Activated CD8-positive, alpha-beta T cell treated with anti-CD3 and anti-CD28 coated beads, Interleukin-2, amount 10 ng/mL, durations not matched to agents 7 days and 5 days (primary cell): ENCODE measurements around the gene TMEM271. TPM values are rescaled to one million over a fixed set of nuclear protein-coding genes. Genes with fewer than 3 reads are reported as not detected.

Experiments
- ATAC-seq: fragments of 150-1000 bp; cut with Tn5 transposase; one replicate; pipeline ENCODE4 v1.10.0; 2021; ENCODE audit warnings: moderate library complexity
- CTCF ChIA-PET: fragments of 350-600 bp; sonication (Branson Sonifier 250); formaldehyde crosslinking; loops from one replicate; lab custom pipeline; 2021; ENCODE audit warnings: antibody characterized with exemption; lab: Charles Lee
- POLR2A ChIA-PET: fragments of 350-600 bp; sonication (Branson Sonifier 250); formaldehyde crosslinking; loops from one replicate; lab custom pipeline; 2021; ENCODE audit warnings: antibody characterized with exemption; lab: Charles Lee
- DNase-seq: peaks from one replicate; pipeline ENCODE4 v3.0.0-alpha.2; 2020
- H3K27ac Mint-ChIP-seq: one replicate; pipeline ENCODE4 v1.8.0; 2021; ENCODE audit warnings: mild to moderate bottlenecking, mixed read lengths
- H3K27me3 Mint-ChIP-seq: one replicate; pipeline ENCODE4 v1.8.0; 2021; ENCODE audit warnings: low read depth, mixed read lengths
- H3K36me3 Mint-ChIP-seq: one replicate; pipeline ENCODE4 v1.8.0; 2021; ENCODE audit warnings: low read depth, mixed read lengths
- H3K4me1 Mint-ChIP-seq: one replicate; pipeline ENCODE4 v1.8.0; 2021; ENCODE audit warnings: low read depth, mixed read lengths
- H3K4me3 Mint-ChIP-seq: one replicate; pipeline ENCODE4 v1.8.0; 2021; ENCODE audit warnings: mild to moderate bottlenecking, mixed read lengths
- H3K9me3 Mint-ChIP-seq: one replicate; pipeline ENCODE4 v1.8.0; 2022; ENCODE audit warnings: mixed read lengths; ENCODE audit not compliant: insufficient read depth
- total RNA-seq, 2 experiments: library from RNA; stranded (reverse); gene quantifications; one replicate each; pipeline ENCODE4 v1.2.3, GENCODE V29; 2021

The TMEM271 gene
- total RNA-seq, 2 experiments from 2014 or later = not detected

GRCh38 chr4:544386-545105 is 31.5 kb downstream of the TMEM271 start:
- H3K9me3 Mint-ChIP-seq = peaks cover 28% of the 10 kb centered on the region
- ATAC-seq (no peak), DNase-seq (no peak)
- peaks cover 10% of the 10 kb centered on the region for H3K27me3 Mint-ChIP-seq
- ChIA-PET CTCF (no interaction called here), POLR2A (no interaction called here)
- H3K27ac Mint-ChIP-seq = no peak overlapping the region
- no peak overlapping the region for H3K4me3 Mint-ChIP-seq
- H3K36me3 Mint-ChIP-seq = peaks cover 3% of the 10 kb centered on the region
- H3K4me1 Mint-ChIP-seq = no peaks in the 10 kb centered on the region

GRCh38 chr4:541271-541670 is 34.8 kb downstream of the TMEM271 start:
- DNase-seq = no peak
- Mint-ChIP-seq H3K4me1 (no peaks in the 10 kb centered on the region), H3K36me3 (peaks cover 31% of the 10 kb centered on the region), H3K27ac (no peak overlapping the region), H3K4me3 (no peak overlapping the region), H3K27me3 (peaks cover 2% of the 10 kb centered on the region), H3K9me3 (peaks cover 21% of the 10 kb centered on the region)
- CTCF ChIA-PET = no interaction called here
- POLR2A ChIA-PET = no interaction called here
- no peak for ATAC-seq

GRCh38 chr4:538542-539142 is 37.5 kb downstream of the TMEM271 start:
- Mint-ChIP-seq H3K4me3 (no peak overlapping the region), H3K36me3 (peaks cover 52% of the 10 kb centered on the region), H3K27me3 (no peaks in the 10 kb centered on the region), H3K27ac (no peak overlapping the region), H3K4me1 (no peaks in the 10 kb centered on the region), H3K9me3 (peaks cover 13% of the 10 kb centered on the region)
- ATAC-seq (no peak), DNase-seq (no peak)
- ChIA-PET CTCF (no interaction called here), POLR2A (no interaction called here)

- CTCF ChIA-PET = no interaction called here
- peaks cover 8% of the 10 kb centered on the region for H3K9me3 Mint-ChIP-seq
- no peak overlapping the region for H3K4me3 Mint-ChIP-seq
- DNase-seq = no peak
- no peaks in the 10 kb centered on the region for H3K27me3 Mint-ChIP-seq
- POLR2A ChIA-PET = no interaction called here
- no peak for ATAC-seq
- H3K4me1 Mint-ChIP-seq = no peaks in the 10 kb centered on the region
- H3K36me3 Mint-ChIP-seq = peaks cover 61% of the 10 kb centered on the region
- no peak overlapping the region for H3K27ac Mint-ChIP-seq
Observed at GRCh38 chr4:537436-538264, 38.4 kb downstream of the TMEM271 start.

- no peak for DNase-seq
- H3K27ac Mint-ChIP-seq = no peak overlapping the region
- POLR2A ChIA-PET = no interaction called here
Observed at GRCh38 chr4:536351-536972, 39.6 kb downstream of the TMEM271 start.

GRCh38 chr4:535924-536281 is 40.2 kb downstream of the TMEM271 start:
- ChIA-PET POLR2A (no interaction called here), CTCF (no interaction called here)
- no peaks in the 10 kb centered on the region for H3K4me1 Mint-ChIP-seq
- H3K4me3 Mint-ChIP-seq = no peak overlapping the region
- ATAC-seq = no peak
- peaks cover under 1% of the 10 kb centered on the region for H3K9me3 Mint-ChIP-seq
- H3K36me3 Mint-ChIP-seq = peaks cover 75% of the 10 kb centered on the region
- no peak overlapping the region for H3K27ac Mint-ChIP-seq
- DNase-seq = no peak
- no peaks in the 10 kb centered on the region for H3K27me3 Mint-ChIP-seq

More at GRCh38 chr4:536351-536972, 39.6 kb downstream of the TMEM271 start:
- Mint-ChIP-seq H3K27me3 (no peaks in the 10 kb centered on the region), H3K36me3 (peaks cover 71% of the 10 kb centered on the region), H3K4me1 (no peaks in the 10 kb centered on the region), H3K4me3 (no peak overlapping the region), H3K9me3 (peaks cover 6% of the 10 kb centered on the region)
- CTCF ChIA-PET = no interaction called here
- no peak for ATAC-seq

GRCh38 chr4:535181-535923 is 40.7 kb downstream of the TMEM271 start:
- POLR2A ChIA-PET = no interaction called here
- ATAC-seq (no peak), DNase-seq (no peak)
- Mint-ChIP-seq H3K4me3 (no peak overlapping the region), H3K4me1 (no peaks in the 10 kb centered on the region), H3K36me3 (peaks cover 81% of the 10 kb centered on the region), H3K27me3 (no peaks in the 10 kb centered on the region), H3K27ac (no peak overlapping the region), H3K9me3 (no peaks in the 10 kb centered on the region)
- CTCF ChIA-PET = no interaction called here

GRCh38 chr4:534576-535151 is 41.4 kb downstream of the TMEM271 start:
- no peaks in the 10 kb centered on the region for H3K9me3 Mint-ChIP-seq

GRCh38 chr4:534101-534575 is 42.0 kb downstream of the TMEM271 start:
- ChIA-PET CTCF (no interaction called here), POLR2A (no interaction called here)
- no peaks in the 10 kb centered on the region for H3K9me3 Mint-ChIP-seq
- peaks cover 88% of the 10 kb centered on the region for H3K36me3 Mint-ChIP-seq
- no peaks in the 10 kb centered on the region for H3K27me3 Mint-ChIP-seq
- H3K4me1 Mint-ChIP-seq = no peaks in the 10 kb centered on the region
- no peak for ATAC-seq
- no peak for DNase-seq
- no peak overlapping the region for H3K4me3 Mint-ChIP-seq
- H3K27ac Mint-ChIP-seq = no peak overlapping the region

More at GRCh38 chr4:534576-535151, 41.4 kb downstream of the TMEM271 start:
- Mint-ChIP-seq H3K36me3 (peaks cover 86% of the 10 kb centered on the region), H3K27ac (no peak overlapping the region), H3K27me3 (no peaks in the 10 kb centered on the region), H3K4me1 (no peaks in the 10 kb centered on the region), H3K4me3 (no peak overlapping the region)
- ChIA-PET POLR2A (no interaction called here), CTCF (no interaction called here)
- ATAC-seq = no peak
- DNase-seq = no peak

GRCh38 chr4:533318-534100 is 42.6 kb downstream of the TMEM271 start:
- no peak for DNase-seq
- Mint-ChIP-seq H3K27me3 (no peaks in the 10 kb centered on the region), H3K36me3 (peaks cover 89% of the 10 kb centered on the region), H3K27ac (no peak overlapping the region), H3K9me3 (no peaks in the 10 kb centered on the region), H3K4me3 (no peak overlapping the region), H3K4me1 (no peaks in the 10 kb centered on the region)
- POLR2A ChIA-PET = no interaction called here
- no peak for ATAC-seq
- CTCF ChIA-PET = no interaction called here
